Measurements from ENCODE around the gene CLNK. TPM values are rescaled to one million over a fixed set of nuclear protein-coding genes. Genes with fewer than 3 reads are reported as not detected.

CLNK gene
- not detected for total RNA-seq

GRCh38 chr4:10684631-10685030 is at the start of gene CLNK:
CLNK (minus strand) TSS chr4:10684768; CDS start chr4:10667869, 16,899 bp downstream.

GRCh38 chr4:10457255-10457801 is 227.2 kb downstream of the CLNK start, which contains the start of gene ZNF518B:
ZNF518B (minus strand) TSS chr4:10457426; CDS start chr4:10446328, 11,098 bp downstream.

Other genes with a start within 250 kb of the CLNK start
- gene ZNF518B, start 227.3 kb downstream of the CLNK start, total RNA-seq: 10 to 100 TPM; 27.2 to 51.0 TPM